HG02981 (cell line): ENCODE data around the gene EPS8L3.
"Not testable (repeated sequence)": the region's sequence is repeated elsewhere in the genome, so short reads cannot be mapped to it uniquely, and the experiment has no call there.

Source experiments
- ATAC-seq: cut with Tn5 transposase; IDR thresholded peaks from one replicate; pipeline ENCODE4 v1.9.1; 2021; ENCODE audit warnings: mild to moderate bottlenecking, moderate library complexity; ENCODE audit not compliant: unreplicated experiment

The EPS8L3 gene

DNA sequence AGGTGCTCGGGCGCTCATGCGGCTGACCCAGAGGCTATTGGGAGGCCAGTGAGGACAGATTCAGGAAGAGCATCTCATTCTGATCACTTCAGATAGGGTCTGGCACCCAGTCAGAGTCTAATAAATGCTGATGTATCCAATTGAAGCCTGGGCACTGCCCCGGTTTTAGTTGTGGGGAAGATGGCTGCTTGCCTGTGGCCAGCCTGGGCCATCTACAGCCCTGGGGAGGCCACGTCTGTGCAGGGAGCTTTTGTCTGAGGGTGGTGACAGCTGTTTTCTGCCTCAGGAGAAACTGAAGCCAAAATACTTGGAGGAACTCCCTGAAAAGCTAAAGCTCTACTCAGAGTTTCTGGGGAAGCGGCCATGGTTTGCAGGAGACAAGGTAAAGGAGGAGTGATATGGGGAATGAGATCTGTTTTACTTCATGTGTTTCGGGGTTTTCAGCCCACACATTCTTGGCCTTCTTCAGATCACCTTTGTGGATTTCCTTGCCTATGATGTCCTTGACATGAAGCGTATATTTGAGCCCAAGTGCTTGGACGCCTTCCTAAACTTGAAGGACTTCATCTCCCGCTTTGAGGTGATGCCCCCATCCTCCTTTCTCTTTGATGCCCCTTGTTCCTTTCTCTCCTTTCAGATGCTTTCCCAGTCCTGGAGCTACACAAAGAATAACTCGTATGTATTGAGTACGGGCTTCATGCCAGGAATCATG, 48.9 kb downstream of the EPS8L3 start:
- no peak for ATAC-seq

DNA sequence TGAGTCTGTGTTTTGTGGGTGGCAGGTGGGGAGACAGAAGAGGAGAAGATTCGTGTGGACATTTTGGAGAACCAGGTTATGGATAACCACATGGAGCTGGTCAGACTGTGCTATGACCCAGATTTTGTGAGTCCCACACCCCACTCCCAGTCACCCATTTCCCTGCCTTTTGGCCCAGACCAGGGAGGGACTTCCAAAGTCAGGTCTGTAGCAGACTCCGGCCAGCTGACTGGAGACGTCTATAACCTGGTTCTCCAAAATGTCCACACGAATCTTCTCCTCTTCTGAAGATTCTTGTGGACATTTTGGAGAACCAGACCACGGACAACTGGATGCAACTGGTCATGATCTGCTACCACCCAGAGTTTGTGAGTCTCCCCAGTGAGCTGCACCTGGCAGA, 50.1 kb downstream of the EPS8L3 start:
- no peak for ATAC-seq

DNA sequence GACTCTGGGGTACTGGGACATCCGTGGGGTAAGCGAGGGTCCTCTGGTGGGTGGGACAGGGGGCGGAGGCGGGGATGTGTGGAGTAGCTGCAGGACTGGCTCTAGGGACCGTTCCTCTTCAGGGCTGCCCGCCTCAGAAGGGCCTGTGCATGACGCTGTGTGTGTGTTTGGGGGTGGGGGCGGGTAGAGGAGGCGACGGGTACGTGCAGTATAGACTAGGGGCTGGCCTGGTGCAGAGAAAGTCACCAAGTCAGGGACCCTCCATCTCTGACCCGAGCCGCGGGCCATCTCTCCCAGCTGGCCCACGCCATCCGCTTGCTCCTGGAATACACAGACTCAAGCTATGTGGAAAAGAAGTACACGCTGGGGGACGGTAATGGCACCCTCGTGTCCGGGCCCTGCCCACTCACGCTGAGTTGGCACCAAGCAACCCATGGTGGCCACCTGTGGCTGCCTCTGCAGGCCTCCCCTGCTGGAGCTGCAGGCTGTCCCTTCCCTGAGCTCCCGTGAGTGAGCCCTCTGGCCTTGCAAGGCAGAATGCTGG, 51.3 kb downstream of the EPS8L3 start:
- no peak for ATAC-seq

DNA sequence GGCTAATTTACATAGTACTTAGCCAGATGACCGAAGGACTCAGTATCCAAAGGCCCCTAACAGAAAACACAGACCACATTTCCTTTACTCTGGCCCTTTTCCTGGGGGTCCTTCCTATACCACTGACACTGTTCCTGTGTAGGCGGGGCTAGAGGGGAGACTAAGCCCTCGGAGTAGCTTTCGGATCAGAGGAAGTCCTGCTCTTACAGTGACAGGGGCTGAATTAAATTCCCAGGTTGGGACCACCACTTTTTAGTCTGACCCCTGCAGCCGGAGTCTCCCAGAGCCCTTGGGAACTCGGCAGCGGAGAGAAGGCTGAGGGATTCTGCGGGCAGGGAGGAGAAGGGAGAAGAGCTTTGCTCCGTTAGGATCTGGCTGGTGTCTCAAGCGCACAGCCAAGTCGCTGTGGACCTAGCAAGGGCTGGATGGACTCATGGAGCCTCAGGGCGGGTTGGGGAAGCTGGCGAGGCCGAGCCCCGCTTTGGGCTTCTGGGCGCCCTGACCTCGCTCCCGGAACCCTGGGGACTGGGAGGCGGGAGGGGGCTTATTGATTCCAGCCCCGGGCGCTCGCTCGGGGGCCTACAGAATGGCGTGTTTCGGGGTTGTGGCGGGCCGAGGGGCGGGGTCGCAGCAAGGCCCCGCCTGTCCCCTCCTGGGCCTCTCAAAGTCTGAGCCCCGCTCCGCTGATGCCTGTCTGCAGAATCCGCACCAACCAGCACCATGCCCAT, 52.0 kb downstream of the EPS8L3 start, which contains the start of gene GSTM5:
TSS of gene GSTM5 (plus strand) at position 659 of the 728 bp plus-strand sequence. CDS start at position 721, 62 bp downstream.
- ATAC-seq, result not testable (repeated sequence)

DNA sequence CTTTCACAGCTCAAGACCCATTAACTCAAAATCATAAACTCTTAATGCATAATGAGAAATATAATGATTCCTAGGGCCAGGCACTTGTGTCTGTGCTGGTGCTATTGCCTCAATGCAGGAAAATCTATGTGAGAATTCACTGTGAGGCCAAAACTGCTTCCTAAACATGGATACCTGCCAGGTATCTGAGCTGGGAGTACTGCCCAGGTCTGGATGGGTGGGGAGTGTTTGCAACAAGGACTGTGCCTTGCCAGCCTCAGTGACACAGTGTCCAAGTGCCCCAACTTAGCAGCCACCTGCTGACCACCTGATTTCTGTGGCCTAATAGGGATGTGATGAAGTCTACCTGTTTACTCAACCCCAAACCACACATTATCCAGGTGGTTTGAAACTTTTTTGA, 53.9 kb downstream of the EPS8L3 start:
- ATAC-seq, result not testable (repeated sequence)

DNA sequence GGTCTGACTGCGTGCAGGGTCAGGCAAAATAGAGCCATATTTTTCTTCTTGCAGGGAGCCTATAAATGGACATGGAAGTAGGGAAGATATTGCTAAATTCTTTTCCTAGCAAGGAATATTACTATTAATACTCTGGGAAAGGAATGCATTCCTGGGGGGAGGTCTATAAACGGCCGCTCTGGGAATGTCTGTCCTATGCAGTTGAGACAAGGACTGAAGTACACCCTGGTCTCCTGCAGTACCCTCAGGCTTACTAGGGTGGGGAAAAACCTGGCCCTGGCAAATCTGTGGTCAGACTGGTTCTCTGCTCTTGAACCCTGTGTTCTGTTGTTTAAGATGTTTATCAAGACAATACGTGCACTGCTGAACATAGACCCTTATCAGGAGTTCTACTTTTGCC, 54.8 kb downstream of the EPS8L3 start:
- not testable (repeated sequence) for ATAC-seq

DNA sequence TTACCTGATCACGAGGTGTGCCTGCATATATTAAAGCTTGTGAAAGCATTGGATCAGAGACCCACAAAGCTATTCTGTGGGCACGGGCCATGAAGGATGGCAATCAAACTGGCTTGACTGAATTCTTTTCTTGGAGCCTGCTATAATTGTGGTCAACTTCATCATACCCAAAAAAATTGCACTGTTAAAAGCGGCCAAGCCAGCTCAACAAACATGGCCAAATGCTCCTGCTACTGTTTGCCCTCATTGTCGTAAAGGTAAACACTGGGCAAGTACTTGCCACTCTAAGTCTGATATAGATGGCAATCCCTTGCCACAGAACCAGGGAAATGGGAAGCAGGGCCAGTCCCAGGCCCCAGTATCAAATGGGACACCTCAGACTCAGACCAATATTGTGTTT, 58.3 kb downstream of the EPS8L3 start:
- no peak for ATAC-seq

DNA sequence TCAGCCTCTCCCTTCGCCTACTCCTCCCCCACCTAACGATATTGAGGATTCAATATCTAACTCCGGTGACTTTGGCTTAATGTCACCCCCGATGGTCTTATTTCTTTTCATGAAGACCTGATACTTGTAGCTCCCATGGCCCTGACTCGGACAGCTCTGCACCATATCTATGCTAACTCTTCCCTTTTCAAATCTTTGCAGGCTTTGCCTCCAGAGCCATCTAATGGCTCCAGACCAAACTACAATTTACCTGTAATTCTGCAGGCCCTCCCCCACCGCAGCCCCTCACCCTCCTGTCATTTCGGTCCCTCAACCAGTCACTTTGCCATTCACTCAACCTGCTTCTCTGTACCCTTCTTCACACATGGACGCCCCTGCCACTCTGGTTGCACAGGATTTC, 59.5 kb downstream of the EPS8L3 start:
- ATAC-seq, result no peak

DNA sequence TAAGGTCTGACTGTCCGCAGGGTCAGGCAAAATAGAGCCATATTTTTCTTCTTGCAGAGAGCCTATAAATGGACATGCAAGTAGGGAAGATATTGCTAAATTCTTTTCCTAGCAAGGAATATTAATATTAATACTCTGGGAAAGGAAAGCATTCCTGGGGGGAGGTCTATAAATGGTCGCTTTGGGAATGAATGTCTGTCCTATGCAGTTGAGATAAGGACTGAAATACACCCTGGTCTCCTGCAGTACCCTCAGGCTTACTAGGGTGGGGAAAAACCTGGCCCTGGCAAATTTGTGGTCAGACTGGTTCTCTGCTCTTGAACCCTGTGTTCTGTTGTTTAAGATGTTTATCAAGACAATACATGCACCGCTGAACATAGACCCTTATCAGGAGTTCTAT, 60.8 kb downstream of the EPS8L3 start:
- not testable (repeated sequence) for ATAC-seq
